Suprapubic skin (tissue), 4 donors: Measurements from ENCODE around the gene ACTN2.
"Not testable (repeated sequence)": the region's sequence is repeated elsewhere in the genome, so short reads cannot be mapped to it uniquely, and the experiment has no call there.

Source experiments
- EP300 ChIP-seq: sonication (generic); formaldehyde crosslinking; IDR thresholded peaks from one replicate; pipeline ENCODE4 v1.6.1; 2017; ENCODE audit warnings: antibody characterized with exemption
- POLR2A ChIP-seq, 2 donors: fragments of 450-650 bp; IDR thresholded peaks; one replicate each; pipeline ENCODE4 v1.6.1; 2017; ENCODE audit warnings: antibody characterized with exemption in 2 of 2, mild to moderate bottlenecking in 2 of 2, moderate library complexity in 2 of 2
- POLR2AphosphoS5 ChIP-seq, 3 donors: sonication (generic); formaldehyde crosslinking; IDR thresholded peaks; one replicate each; pipeline ENCODE4 v1.6.1; 2017; ENCODE audit warnings: antibody characterized with exemption in 3 of 3
- TF ChIP-seq, protein P1 (sequence below), 2 donors: fragments of 200-600 bp in 1 of 2; fragments of 450-650 bp in 1 of 2; sonication (generic) in 1 of 2; IDR thresholded peaks; one replicate each; pipeline ENCODE4 v1.5.1; 2016 to 2019; ENCODE audit warnings: antibody characterized with exemption in 2 of 2, mild to moderate bottlenecking in 1 of 2, moderate library complexity in 1 of 2

DNA sequence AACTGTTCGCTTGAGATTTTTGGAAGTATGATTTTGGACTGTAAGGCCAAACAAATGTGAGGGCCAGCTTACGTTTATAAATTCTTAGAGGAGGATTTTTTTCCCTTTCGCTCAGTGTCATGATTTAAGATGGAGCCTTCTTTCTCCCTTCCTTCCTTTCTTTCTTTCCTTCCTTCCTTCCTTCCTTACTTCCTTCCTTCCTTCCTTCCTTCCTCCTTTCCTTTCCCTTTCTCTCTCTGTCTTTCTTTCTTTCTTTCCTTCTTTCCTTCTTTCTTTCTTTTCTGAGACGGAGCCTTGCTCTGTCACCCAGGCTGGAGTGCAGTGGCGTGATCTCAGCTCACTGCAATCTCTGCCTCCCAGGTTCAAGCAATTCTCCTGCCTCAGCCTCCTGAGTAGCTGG, 17.4 kb upstream of the ACTN2 start:
- TF ChIP-seq, protein P1, sequence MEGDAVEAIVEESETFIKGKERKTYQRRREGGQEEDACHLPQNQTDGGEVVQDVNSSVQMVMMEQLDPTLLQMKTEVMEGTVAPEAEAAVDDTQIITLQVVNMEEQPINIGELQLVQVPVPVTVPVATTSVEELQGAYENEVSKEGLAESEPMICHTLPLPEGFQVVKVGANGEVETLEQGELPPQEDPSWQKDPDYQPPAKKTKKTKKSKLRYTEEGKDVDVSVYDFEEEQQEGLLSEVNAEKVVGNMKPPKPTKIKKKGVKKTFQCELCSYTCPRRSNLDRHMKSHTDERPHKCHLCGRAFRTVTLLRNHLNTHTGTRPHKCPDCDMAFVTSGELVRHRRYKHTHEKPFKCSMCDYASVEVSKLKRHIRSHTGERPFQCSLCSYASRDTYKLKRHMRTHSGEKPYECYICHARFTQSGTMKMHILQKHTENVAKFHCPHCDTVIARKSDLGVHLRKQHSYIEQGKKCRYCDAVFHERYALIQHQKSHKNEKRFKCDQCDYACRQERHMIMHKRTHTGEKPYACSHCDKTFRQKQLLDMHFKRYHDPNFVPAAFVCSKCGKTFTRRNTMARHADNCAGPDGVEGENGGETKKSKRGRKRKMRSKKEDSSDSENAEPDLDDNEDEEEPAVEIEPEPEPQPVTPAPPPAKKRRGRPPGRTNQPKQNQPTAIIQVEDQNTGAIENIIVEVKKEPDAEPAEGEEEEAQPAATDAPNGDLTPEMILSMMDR (IDR thresholded peaks at IDR 0.05): not testable (repeated sequence)
- TF ChIP-seq POLR2A (IDR thresholded peaks at IDR 0.05); POLR2AphosphoS5 (IDR thresholded peaks at IDR 0.05); EP300: not testable (repeated sequence)
